ENCODE results near the gene CDK14.

DNA sequence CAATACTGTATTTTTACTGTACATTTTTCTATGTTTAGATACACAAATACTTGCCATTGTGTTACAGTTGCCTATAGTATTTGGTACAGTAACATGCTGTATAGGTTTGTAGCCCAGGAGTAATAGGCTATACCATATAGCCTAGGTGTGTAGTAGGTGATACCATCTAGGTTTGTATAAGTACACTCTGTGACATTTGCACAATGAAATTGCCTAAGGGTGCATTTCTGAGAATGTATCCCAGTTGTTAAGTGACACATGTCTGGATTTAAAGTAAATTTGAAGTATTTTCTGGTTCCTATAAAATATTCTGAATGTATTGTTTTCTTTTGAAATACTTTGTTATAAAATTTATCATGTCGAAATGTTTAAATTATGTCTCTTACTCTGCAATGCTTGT is 7.2 kb downstream of the CDK14 start:
- no peak for TF ChIP-seq CTCF (conservative IDR thresholded peaks at IDR 0.05 in 1 of 2, IDR thresholded peaks at IDR 0.05 in 1 of 2; ENCODE audit: low read depth in 1 of 2, low read length in 2 of 2)
- no peak for TF ChIP-seq EZH2 (IDR thresholded peaks at IDR 0.05; ENCODE audit: low read length, missing control alignments)

Data from fibroblast of lung (primary cell).